AG08395 (cell line): Measurements from ENCODE around the gene SCGB1C2.

Source experiments
- DNase-seq: peaks from one replicate; pipeline ENCODE4 v3.0.0; 2012; ENCODE audit warnings: mixed read lengths, low spot score

Gene SCGB1C2

DNA sequence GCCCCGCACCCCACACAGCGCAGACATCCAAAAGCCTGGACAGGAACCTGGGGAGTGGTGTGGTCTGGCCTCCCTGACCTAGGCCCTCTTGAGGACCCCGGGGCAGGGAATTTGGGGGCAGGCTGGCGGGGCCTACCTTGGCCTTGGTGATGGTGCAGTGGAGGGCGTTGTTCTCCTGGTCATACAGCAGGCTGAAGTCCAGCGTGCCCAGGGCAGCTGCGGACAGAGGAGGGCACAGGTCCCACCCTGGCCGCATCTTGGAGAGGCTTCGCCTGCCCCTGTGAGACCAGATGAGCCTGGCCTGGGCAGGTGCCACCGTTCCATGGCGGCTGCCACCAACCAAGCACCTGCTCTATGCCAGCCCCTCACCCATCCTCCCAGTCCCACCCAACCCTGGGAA lies 35.0 kb downstream of the SCGB1C2 start:
- DNase-seq: no peak

DNA sequence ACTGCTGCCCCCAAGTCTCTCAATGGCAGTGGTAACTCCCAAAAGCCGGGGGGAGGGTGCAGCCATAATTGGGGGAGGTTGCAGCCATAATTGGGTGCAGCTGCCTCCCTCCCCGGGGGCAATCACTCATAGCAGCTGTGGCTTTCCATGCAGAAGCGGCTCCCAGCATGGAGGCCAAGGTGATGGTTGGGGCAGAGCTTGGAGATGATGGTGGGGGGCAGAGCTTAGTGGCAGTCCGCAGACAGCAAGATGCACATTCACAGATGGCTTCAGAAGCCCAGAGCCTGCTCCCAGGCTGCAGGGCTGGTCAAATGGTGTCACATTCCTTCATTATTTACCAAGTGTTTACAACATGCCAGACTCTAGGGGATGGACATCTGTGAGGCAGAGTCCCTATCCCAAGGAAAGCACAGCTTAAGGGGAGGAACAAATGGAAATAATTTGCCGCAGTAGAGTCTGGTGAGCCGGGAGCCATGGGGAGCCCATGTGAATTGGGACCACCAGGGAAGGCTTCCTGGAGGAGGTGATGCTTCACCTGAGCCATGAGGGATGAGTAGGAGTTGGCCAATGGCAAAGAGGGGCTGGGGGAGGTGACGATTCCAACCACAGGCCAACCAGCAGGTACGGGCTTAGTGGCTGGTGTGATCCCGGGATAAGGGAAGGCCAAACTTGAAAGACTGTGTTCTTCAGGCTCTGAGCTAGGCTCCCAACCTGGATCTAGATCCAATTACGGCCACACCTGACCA lies 36.0 kb downstream of the SCGB1C2 start:
- DNase-seq: no peak

DNA sequence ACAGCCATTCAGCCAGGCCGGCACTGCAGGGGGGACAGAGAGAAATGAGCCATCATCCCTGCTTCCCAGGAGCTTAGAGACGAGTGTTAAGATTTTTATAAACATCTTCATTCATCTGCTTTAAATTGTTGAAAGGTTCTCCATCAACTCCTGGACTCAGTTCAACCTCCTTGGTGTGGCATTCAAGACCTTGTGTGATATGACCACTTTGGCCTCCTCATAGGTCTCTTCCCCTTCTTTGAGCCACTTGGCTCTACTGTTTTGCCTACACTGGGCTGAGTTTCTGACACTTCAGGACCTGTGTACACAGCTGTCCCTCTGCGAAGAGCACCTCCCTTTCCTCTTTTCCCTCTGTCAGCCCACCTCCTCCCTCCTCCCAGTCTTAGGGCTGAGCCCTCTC lies 39.8 kb downstream of the SCGB1C2 start:
- DNase-seq: no peak

DNA sequence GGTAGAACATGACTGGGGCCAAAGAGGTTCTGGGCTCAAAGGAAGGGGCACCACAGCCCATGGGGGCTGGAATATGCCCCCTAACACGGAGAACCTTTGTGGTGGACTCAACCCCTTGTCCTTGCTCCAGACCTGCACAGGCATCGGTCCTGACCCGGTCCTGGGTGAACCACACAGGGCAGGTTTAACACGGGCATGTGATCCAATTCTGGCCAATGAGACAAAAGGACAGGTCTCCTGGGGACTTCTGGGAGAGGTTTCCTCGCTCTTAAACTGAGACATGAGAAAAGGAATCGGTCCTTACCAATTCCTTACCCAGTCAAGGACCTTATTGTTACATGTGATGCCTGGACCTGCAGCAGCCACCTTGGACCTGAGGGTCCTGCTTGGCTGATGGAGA lies 40.4 kb downstream of the SCGB1C2 start:
- DNase-seq: no peak

DNA sequence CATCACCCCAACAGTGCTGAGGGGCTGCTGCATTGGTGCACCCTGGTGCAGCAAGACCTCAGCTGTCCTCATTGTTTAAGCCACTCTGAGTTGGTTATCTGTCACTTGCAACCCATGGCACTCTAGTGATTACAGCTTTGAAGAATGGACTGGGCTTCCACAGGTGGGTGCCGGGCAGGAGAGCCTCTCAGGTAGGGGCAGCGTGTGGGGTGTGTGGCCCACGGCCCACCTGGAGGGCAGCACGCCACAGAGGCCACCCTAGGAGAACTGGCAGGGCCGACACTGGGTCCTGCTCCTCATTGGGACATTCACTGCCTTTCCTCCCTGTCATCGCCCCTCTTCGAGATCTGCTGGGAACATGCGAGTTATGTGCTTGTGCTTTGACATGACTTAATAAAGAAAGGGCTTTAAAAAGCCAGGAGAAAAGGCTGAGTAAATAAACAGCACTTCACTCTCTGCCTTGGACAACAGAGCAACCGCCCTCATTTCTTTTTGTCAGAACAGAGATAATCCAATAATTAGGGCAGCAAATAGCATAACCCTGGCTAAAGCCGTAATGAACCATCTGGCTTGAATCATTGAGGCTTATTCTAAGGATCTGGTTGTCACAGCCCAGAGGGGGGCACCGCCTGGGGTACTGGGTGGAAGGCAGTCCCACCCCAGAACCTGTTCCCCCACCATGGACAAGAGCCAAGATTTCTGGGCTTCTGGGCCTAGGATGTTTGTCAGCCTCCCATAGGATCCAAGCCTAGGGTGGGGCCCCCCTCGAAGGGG lies 41.1 kb downstream of the SCGB1C2 start:
- DNase-seq: no peak

DNA sequence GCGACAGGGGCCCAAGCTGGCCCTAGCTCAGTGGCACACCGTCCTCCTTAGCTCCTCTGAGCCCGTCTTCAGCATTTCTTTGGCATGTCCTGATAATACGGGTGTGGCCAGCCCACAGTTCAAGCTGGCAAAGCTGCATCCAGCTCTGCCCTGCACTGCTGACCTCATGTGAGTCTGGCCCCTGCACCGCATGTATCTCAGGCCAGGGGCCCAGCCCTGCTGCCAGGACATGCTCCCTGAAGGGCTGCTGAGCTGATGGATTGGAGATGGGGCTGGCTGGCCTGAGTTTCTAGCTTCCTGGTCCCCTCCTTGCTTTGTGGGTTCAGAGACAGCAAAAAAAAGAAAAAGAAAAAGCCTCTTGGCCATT lies 41.7 kb downstream of the SCGB1C2 start:
- no peak for DNase-seq

DNA sequence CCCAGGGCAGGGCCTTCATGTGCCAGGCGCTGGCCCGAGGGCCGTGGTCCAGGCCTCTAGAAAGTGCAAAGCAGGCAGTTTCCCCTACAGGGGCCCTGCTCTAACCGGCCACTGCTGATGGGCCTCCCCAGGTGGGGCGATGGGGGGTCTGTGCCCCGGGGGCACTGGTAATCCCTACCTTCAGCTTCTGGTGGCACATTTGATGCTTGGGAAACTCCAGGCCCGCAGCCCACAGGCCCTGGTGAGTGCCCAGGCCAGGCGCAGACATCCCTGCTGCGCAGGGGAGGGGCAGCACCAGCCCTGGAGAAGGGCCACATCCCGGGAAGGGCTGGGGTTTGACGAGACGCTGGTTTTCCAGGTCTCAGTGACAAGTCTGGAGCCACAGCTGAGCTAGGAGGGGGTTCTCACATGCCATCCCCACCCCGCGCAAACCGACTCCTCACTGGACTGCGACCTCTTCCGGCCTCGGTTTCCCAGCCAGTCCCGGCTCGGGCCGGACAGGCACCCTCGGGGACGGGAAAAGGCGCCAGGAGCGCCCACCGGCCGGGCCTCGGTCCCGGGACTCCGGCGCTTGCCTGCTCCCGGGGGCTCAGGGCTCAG lies 42.5 kb downstream of the SCGB1C2 start:
- no peak for DNase-seq

DNA sequence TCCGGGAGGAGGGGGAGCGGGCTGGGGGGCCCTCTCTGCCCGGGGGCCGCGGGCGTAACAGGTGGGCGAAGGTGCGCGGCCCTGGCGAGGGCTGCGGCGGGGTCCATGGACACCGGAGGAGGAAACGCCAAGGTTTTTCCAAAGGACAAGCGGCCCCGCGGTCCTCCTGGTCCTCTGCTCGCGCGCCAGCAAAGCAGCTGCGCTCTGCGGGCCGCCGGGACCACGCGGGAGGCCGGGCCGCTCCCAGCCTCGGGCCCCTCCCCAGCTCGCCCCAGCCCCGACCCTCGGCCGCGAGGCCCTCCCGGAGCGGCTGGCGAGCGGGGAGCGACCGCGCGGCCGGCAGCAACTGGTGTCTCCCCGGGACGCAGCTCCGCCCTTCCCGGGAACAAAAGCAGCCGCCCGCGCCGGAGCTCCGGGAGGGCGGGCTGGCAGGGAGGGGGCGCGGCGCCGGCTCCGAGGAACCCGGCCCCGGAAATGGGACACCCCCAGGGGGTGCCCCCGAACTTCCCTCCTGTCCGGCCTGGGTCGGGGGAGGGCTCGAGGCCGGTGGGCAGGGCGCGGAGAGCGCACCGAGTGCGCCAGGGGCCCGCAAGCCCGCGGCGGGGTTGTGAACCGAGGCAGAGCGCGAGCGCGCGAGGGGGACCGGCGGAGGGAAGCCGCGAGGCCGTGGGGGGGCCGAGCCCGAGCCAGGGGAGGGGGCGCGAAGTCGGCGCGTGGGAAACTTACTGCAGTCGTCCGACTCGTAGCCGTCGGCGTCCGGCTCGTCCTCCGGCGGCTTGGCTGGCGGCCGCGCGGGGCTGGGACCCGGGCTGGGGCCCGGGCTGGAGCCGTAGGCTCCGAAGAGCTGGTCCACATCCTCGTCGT lies 43.2 kb downstream of the SCGB1C2 start:
- DNase-seq: no peak

DNA sequence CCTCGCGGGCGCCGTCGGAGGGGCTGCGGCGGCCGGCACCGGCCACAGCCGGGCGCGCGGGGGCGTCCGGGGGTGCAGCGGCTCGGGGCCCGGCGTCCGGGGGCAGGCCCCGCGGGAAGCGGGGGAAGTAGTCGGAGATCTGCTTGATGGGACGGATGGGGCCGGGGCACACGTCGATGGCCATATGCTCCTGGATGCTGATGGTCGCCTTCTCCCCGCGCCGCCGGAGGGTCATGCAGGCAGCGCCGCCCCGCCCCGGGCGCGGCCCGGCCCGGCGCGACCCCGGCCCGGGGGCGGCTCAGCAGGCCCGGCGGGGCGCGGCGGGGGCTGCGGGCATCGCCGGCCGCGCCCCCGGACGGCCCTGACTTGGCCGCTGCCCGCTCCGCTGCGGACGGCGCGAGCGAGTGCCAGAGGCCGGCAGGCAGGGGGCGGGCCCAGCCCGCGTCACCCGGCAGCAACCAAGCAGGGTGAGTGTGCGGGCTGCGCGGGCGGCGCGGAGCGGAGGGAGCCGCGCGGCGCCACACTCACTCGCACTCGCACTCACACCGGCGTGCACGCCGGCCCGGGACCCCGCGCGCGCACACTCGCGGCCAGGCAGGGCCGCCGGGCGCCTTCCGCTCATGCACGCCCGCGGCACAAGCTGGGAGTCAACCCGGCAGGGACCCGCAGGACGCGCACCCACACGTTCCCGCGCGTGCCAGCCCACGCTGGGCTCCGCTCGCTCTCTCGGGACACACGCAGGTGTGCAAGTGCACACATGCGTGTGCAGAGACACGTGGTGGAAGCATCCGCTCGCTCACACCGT lies 44.1 kb downstream of the SCGB1C2 start, which contains the start of gene DOC2B:
DOC2B (minus strand) TSS at position 406 of the 805 bp plus-strand sequence; CDS start at position 235, 171 bp downstream.
- DNase-seq: peak; percentile 76

DNA sequence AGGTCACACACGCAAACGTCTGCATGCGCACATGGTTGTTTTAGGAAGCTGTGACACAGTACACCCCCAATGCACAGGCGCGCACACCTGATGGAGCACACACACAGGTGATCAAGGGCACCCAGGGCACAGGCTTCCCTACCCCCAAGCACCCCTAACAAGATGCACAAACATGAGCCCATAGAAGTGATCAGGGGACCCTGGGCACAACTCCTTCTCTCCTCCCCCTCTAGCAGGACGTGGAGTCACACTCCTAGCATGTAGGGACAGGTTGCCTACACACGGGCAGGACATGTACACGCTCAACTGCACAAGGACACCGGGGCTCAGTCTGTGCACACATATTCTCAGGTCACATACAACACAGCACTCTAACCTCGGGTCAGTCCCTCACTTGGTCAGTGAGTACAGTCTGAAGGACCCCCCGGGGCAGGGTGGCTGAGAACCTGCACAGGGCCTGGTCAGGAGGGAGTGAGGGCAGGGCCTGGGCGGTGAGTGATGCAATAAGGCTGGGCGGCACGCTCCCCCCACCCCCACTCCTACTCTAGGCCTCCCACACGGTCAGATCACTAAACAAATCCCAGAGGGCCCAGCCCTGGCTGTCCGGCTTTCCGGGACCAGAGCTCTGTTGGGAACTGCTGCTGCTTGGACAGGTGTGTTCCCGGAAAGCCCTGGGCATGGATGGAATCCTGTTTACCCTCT lies 44.8 kb downstream of the SCGB1C2 start:
- no peak for DNase-seq

DNA sequence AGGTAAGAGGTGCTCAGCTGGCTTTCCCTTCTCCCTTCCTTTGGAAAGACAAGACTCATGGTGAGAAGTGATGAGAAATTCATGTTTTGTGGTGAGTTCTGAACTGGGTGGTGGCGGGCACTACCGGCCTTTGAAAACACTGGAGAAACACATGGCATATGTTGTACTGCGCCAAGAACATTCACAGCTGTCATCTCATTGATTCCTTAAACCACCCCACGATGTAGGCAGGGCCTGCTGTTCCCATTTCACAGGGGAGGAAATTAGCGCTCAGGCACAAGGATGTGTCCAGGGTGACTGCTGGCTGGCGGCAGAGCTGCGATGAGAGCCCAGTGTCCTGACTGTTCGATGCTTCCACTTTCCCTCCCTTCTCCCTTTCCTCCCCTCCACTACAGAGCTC lies 45.7 kb downstream of the SCGB1C2 start:
- no peak for DNase-seq

DNA sequence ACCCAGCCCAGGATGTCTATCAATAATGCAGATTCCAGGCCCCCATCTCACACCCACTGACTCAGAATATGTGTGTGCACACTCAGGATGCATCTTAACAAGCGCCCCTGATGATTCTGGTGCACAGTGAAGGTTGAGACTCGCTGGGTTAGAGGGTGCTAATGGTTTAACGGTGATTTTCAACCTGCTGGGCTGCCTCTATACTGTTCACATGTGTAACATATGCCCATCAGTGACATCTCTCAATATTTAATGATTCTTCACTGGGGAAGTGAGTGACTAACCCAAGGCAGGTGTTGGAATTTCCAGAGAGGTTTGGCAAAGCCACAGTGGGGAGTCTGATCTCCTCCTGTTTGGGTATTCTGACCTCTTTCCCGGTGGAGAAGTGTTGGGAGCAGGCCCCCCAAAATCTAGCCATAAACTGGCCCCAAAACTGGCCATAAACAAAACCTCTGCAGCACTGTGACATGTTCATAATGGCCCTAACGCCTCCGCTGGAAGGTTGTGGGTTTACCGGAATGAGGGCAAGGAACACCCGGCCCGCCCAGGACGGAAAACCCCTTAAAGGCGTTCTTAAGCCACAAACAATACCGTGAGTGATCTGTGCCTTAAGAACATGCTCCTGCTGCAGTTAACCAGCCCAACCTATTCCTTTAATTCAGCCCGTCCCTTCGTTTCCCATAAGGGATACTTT lies 48.2 kb downstream of the SCGB1C2 start:
- DNase-seq: no peak

DNA sequence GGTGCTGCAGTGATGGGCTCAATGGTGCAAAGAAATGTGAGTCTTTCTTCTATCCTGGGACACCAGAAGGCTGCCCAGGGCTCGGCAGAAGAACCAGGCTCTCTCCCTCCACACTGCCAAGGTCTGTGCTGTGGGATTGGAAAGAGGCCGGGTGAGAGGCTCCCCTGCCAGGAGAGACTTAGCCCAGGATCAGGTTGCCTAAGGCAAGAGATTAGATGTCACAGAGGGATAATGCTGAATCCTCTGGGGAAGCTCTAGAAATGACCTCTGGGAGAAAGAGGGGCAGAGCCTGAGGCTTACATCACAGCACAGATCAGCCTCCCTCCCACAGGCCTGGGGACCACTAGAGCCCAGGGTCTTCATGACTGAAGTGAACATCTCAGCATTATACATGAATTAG lies 49.8 kb downstream of the SCGB1C2 start:
- DNase-seq: no peak
